GM19351 (cell line): Measurements from ENCODE around the gene CNTN2.

Experiments used
- ATAC-seq: cut with Tn5 transposase; IDR thresholded peaks from one replicate; pipeline ENCODE4 v1.9.1; 2021; ENCODE audit warnings: mild to moderate bottlenecking, moderate library complexity; ENCODE audit not compliant: unreplicated experiment

The CNTN2 gene

GRCh38 chr1:205049479-205049878 is 6.5 kb downstream of the CNTN2 start:
- no peak for ATAC-seq

GRCh38 chr1:205052690-205053089 is 9.7 kb downstream of the CNTN2 start:
- no peak for ATAC-seq

GRCh38 chr1:205053296-205053695 is 10.3 kb downstream of the CNTN2 start:
- no peak for ATAC-seq

GRCh38 chr1:205054013-205054412 is 11.0 kb downstream of the CNTN2 start:
- ATAC-seq: no peak

GRCh38 chr1:205056188-205056611 is 13.2 kb downstream of the CNTN2 start:
- no peak for ATAC-seq

GRCh38 chr1:205056956-205057568 is 14.1 kb downstream of the CNTN2 start:
- ATAC-seq: no peak

GRCh38 chr1:205057808-205058575 is 15.0 kb downstream of the CNTN2 start:
- no peak for ATAC-seq

GRCh38 chr1:205058853-205059252 is 15.8 kb downstream of the CNTN2 start:
- no peak for ATAC-seq

- ATAC-seq: no peak
Measured at GRCh38 chr1:205059660-205060059, 16.6 kb downstream of the CNTN2 start.

GRCh38 chr1:205060746-205061145 is 17.7 kb downstream of the CNTN2 start:
- ATAC-seq: no peak

GRCh38 chr1:205061227-205061626 is 18.2 kb downstream of the CNTN2 start:
- no peak for ATAC-seq

- ATAC-seq: no peak
Measured at GRCh38 chr1:205061665-205062069, 18.7 kb downstream of the CNTN2 start.

- ATAC-seq: no peak
Measured at GRCh38 chr1:205062319-205062718, 19.3 kb downstream of the CNTN2 start.

GRCh38 chr1:205062895-205063294 is 19.9 kb downstream of the CNTN2 start:
- ATAC-seq: no peak

GRCh38 chr1:205064301-205064700 is 21.3 kb downstream of the CNTN2 start:
- ATAC-seq: no peak

GRCh38 chr1:205064741-205065316 is 21.8 kb downstream of the CNTN2 start:
- ATAC-seq: no peak

- ATAC-seq: no peak
Measured at GRCh38 chr1:205065666-205066065, 22.7 kb downstream of the CNTN2 start.

GRCh38 chr1:205066141-205066818 is 23.3 kb downstream of the CNTN2 start:
- ATAC-seq: no peak

- no peak for ATAC-seq
Measured at GRCh38 chr1:205067031-205067430, 24.0 kb downstream of the CNTN2 start.

- no peak for ATAC-seq
Measured at GRCh38 chr1:205068001-205068400, 25.0 kb downstream of the CNTN2 start.

- no peak for ATAC-seq
Measured at GRCh38 chr1:205068457-205069040, 25.5 kb downstream of the CNTN2 start.
